Measurements from ENCODE around the gene CDH22.

DNA sequence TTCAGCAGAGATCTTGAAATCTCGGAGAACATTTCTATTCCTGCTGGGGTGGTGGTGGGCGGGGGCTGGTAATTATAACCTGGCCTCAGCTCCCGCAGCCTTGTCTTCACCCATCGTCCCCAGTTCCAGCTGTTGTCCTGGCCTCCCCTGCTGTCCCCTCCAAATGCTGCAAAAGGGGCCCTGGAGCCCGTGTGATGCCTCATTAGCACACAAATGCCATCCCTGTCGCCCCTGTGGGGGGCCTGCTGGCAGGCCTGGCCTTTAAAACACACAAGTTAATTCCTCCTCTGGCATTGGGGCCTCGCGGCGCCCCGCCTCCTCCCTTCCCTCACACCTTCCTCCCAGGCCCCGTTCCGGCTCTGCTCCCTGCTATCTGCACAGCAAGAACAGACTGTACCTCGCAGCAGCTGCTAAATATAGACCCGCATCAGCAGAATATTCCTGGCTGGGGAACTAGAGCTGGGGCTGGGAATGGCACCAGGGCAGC lies 85.7 kb downstream of the CDH22 start:
- no peak for TF ChIP-seq FOXP1 (CRISPR knock-in tag; IDR thresholded peaks at IDR 0.05)
- TF ChIP-seq CREM (IDR thresholded peaks at IDR 0.05; ENCODE audit: low read depth), result no peak
- no peak for TF ChIP-seq GABPA (tag; conservative IDR thresholded peaks at IDR 0.05; ENCODE audit: low read depth)
- TF ChIP-seq SAP30 (IDR thresholded peaks at IDR 0.05; ENCODE audit: borderline replicate concordance, insufficient read depth, low read depth, low read length, poor library complexity, severe bottlenecking), result no peak
- TF ChIP-seq ZNF354B (CRISPR knock-in tag; IDR thresholded peaks at IDR 0.05), result no peak
- TF ChIP-seq, protein P1, sequence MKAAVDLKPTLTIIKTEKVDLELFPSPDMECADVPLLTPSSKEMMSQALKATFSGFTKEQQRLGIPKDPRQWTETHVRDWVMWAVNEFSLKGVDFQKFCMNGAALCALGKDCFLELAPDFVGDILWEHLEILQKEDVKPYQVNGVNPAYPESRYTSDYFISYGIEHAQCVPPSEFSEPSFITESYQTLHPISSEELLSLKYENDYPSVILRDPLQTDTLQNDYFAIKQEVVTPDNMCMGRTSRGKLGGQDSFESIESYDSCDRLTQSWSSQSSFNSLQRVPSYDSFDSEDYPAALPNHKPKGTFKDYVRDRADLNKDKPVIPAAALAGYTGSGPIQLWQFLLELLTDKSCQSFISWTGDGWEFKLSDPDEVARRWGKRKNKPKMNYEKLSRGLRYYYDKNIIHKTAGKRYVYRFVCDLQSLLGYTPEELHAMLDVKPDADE (conservative IDR thresholded peaks at IDR 0.05; ENCODE audit: control insufficient read depth, low read depth, low read length), result no peak
- TF ChIP-seq ZNF408 (CRISPR knock-in tag; IDR thresholded peaks at IDR 0.05; ENCODE audit: low read depth), result no peak
- TF ChIP-seq CBFA2T2 (conservative IDR thresholded peaks at IDR 0.05), result no peak
- TF ChIP-seq SNRNP70 (optimal IDR thresholded peaks at IDR 0.05; ENCODE audit: low read depth, low read length), result no peak
- TF ChIP-seq, protein P2, sequence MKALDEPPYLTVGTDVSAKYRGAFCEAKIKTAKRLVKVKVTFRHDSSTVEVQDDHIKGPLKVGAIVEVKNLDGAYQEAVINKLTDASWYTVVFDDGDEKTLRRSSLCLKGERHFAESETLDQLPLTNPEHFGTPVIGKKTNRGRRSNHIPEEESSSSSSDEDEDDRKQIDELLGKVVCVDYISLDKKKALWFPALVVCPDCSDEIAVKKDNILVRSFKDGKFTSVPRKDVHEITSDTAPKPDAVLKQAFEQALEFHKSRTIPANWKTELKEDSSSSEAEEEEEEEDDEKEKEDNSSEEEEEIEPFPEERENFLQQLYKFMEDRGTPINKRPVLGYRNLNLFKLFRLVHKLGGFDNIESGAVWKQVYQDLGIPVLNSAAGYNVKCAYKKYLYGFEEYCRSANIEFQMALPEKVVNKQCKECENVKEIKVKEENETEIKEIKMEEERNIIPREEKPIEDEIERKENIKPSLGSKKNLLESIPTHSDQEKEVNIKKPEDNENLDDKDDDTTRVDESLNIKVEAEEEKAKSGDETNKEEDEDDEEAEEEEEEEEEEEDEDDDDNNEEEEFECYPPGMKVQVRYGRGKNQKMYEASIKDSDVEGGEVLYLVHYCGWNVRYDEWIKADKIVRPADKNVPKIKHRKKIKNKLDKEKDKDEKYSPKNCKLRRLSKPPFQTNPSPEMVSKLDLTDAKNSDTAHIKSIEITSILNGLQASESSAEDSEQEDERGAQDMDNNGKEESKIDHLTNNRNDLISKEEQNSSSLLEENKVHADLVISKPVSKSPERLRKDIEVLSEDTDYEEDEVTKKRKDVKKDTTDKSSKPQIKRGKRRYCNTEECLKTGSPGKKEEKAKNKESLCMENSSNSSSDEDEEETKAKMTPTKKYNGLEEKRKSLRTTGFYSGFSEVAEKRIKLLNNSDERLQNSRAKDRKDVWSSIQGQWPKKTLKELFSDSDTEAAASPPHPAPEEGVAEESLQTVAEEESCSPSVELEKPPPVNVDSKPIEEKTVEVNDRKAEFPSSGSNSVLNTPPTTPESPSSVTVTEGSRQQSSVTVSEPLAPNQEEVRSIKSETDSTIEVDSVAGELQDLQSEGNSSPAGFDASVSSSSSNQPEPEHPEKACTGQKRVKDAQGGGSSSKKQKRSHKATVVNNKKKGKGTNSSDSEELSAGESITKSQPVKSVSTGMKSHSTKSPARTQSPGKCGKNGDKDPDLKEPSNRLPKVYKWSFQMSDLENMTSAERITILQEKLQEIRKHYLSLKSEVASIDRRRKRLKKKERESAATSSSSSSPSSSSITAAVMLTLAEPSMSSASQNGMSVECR (CRISPR knock-in tag; IDR thresholded peaks at IDR 0.05), result no peak
- no peak for TF ChIP-seq KLF13 (tag; IDR thresholded peaks at IDR 0.05; ENCODE audit: borderline replicate concordance, low read depth)
- no peak for TF ChIP-seq SP1 (CRISPR knock-in tag; IDR thresholded peaks at IDR 0.05)
